ENCODE data around the gene CARNS1. TPM values are rescaled to one million over a fixed set of nuclear protein-coding genes. Genes with fewer than 3 reads are reported as not detected.

The CARNS1 gene
- total RNA-seq, 1 donor from 2014 or later: 0.62 TPM

DNA sequence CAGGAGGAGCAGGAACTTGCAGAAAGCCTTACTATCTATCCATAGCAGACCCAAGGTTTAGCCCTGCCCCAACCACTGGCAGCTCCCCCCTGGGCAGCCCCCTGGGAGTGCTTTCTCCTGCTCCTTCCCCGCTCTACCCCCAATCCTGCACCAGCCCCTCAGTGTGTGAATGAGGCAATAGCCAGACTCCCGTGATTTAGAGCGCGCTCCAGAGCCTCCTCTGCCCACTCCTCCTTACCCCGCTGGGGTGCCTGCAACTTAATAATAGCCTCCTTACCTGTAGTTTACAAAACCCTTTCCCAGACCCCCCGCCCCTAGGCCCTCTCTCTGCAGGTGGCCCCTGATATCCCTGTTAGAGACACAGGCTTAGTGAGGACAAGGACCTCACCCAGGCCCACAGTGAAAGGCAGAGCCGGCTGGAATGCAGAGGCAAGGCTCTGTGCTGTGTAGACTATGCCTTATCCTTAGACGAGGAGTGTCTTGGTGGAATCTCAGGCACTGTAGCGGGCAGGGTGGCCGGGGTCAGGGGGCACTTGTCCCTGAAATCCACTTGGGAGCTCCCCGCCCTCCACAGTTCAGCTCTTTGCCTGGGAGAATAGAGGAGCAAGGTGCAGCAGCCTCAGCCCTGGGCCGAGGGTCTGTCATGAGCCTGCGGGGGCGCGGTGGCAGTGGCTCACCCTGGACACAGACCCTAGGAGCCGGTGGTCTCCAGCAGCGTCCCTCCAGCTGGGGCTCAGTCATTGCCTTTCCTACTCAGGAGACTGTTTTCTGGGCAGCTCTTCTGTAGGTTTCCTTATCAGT lies 4.3 kb upstream of the CARNS1 start:
- no peak for DNase-seq (ENCODE audit: low spot score)
- Mint-ChIP-seq H3K4me1 (ENCODE audit: low read depth) (peaks cover 59% of the 10 kb centered on the region), H3K27me3 (ENCODE audit: insufficient read depth) (peaks cover 12% of the 10 kb centered on the region), H3K9me3 (no peaks in the 10 kb centered on the region), H3K4me3 (peak overlapping the region; percentile 84), H3K36me3 (ENCODE audit: low read depth) (peaks cover 26% of the 10 kb centered on the region), H3K27ac (peak overlapping the region; percentile 8)
- intact Hi-C loops (cut with micrococcal nuclease): no loop called here

- no peak for DNase-seq (ENCODE audit: low spot score)
- H3K36me3 Mint-ChIP-seq (ENCODE audit: low read depth): peaks cover 21% of the 10 kb centered on the region
- H3K4me3 Mint-ChIP-seq: peak overlapping the region; percentile 33
- H3K4me1 Mint-ChIP-seq (ENCODE audit: low read depth): peaks cover 59% of the 10 kb centered on the region
- no peak overlapping the region for H3K27ac Mint-ChIP-seq
- H3K27me3 Mint-ChIP-seq (ENCODE audit: insufficient read depth): peaks cover 18% of the 10 kb centered on the region
- no peaks in the 10 kb centered on the region for H3K9me3 Mint-ChIP-seq
- intact Hi-C loops (cut with micrococcal nuclease): no loop called here
These were observed 3.7 kb upstream of the CARNS1 start for GRCh38 chr11:67411785-67412152.

- Mint-ChIP-seq H3K9me3 (no peaks in the 10 kb centered on the region), H3K4me3 (no peak overlapping the region), H3K27ac (peak overlapping the region; percentile 29), H3K4me1 (ENCODE audit: low read depth) (peaks cover 52% of the 10 kb centered on the region), H3K36me3 (ENCODE audit: low read depth) (peaks cover 14% of the 10 kb centered on the region), H3K27me3 (ENCODE audit: insufficient read depth) (peaks cover 20% of the 10 kb centered on the region)
- DNase-seq (ENCODE audit: low spot score): no peak
- intact Hi-C loops (cut with micrococcal nuclease): no loop called here
These were observed 2.8 kb upstream of the CARNS1 start for GRCh38 chr11:67412495-67413179.

GRCh38 chr11:67413266-67413849 lies 2.1 kb upstream of the CARNS1 start:
- Mint-ChIP-seq H3K36me3 (ENCODE audit: low read depth) (peaks cover 11% of the 10 kb centered on the region), H3K4me3 (no peak overlapping the region), H3K27me3 (ENCODE audit: insufficient read depth) (peaks cover 20% of the 10 kb centered on the region), H3K27ac (peak overlapping the region; percentile 38), H3K9me3 (no peaks in the 10 kb centered on the region), H3K4me1 (ENCODE audit: low read depth) (peaks cover 45% of the 10 kb centered on the region)
- intact Hi-C loops (cut with micrococcal nuclease): no loop called here
- no peak for DNase-seq (ENCODE audit: low spot score)

DNA sequence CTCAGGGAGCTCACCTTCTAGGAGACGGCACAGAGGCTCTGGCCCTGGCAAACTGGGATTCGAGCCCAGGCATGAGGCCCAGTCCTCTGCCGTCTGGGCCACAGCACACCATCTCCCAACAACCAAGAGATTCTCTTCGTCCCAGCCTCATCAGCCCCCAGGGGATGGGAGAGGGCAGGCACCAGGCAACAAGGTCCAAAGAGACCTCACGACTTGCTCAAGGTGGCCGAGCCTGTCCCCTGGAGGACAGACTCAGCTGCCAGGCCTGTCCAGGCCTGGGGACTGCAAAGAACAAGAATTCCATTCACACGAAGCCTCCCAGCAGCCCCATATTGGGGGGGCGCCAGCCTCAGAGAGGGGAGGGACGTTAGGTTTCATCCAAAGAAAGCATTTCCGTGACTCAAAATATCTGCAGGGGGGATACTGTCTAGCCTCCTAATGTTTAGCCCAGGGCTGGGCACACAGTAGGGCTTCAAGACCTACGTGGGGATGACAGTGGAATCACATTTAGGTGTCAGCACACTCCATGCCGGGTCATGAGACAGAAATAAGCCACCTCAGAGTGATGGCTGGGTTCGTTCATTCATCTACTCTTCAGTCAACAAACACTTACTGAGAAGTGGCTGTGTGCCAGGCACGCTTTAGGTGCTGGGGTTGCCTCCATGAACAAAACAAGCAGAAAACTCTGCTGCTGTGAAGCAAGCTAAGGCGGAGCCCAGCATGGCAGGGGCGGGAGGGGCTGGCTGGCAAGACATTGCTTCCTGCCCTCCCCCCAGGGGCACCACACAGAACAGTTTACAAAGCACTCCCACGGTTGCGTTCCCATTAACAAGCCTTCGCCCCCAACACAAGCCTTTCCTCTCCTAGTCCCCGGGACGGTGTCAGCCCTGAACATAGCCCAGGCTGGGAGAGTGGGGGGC lies 1.2 kb downstream of the CARNS1 start:
- Mint-ChIP-seq H3K27me3 (ENCODE audit: insufficient read depth) (peaks cover 20% of the 10 kb centered on the region), H3K36me3 (ENCODE audit: low read depth) (peaks cover 3% of the 10 kb centered on the region), H3K4me1 (ENCODE audit: low read depth) (peaks cover 33% of the 10 kb centered on the region), H3K4me3 (no peak overlapping the region), H3K27ac (peak overlapping the region; percentile 15), H3K9me3 (no peaks in the 10 kb centered on the region)
- DNase-seq (ENCODE audit: low spot score): no peak
- intact Hi-C loops (cut with micrococcal nuclease): no loop called here

- Mint-ChIP-seq H3K9me3 (no peaks in the 10 kb centered on the region), H3K27ac (no peak overlapping the region), H3K36me3 (ENCODE audit: low read depth) (peaks cover 3% of the 10 kb centered on the region), H3K4me3 (no peak overlapping the region), H3K27me3 (ENCODE audit: insufficient read depth) (peaks cover 20% of the 10 kb centered on the region), H3K4me1 (ENCODE audit: low read depth) (peaks cover 26% of the 10 kb centered on the region)
- intact Hi-C loops (cut with micrococcal nuclease): no loop called here
- no peak for DNase-seq (ENCODE audit: low spot score)
These were observed 1.9 kb downstream of the CARNS1 start for GRCh38 chr11:67417425-67417824.

GRCh38 chr11:67418476-67419281 lies 3.2 kb downstream of the CARNS1 start:
- H3K27ac Mint-ChIP-seq: no peak overlapping the region

DNA sequence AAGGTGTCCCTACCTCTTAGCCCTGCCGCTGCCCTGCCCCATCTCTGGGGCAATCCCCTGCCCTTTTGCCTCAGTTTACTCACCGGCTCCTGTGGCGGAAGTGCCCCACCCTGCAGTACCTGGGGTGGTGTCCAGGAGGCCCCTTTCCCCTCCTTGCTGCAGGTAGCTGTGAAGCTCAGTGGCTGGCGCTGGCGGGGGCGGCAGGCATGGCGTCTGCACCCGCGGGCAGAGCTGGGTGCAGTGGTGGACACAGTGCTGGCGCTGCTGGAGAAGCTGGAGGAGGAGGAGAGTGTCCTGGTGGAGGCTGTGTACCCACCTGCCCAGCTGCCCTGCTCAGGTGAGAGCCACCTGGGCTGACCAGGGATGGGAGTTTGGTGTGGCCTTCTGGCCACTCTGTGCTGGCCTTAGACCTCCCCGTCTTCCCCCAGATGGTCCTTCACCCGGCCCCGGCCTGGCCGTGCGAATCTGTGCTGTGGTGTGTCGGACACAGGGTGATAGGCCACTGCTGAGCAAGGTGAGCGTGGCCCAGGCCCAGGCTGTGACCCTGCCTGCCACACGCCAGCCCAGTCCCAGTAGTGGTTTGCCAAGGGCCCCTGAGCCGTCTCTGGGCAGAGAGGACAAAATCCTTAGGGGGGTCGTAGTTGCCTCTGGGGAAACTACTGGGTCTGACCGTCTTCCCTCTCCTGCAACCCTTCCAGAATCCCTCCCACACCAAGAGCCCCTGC lies 4.0 kb downstream of the CARNS1 start:
- no peak for DNase-seq (ENCODE audit: low spot score)
- Mint-ChIP-seq H3K27me3 (ENCODE audit: insufficient read depth) (peaks cover 17% of the 10 kb centered on the region), H3K27ac (no peak overlapping the region), H3K4me3 (peak overlapping the region; percentile 37), H3K36me3 (ENCODE audit: low read depth) (no peaks in the 10 kb centered on the region), H3K9me3 (no peaks in the 10 kb centered on the region), H3K4me1 (ENCODE audit: low read depth) (peaks cover 22% of the 10 kb centered on the region)
- intact Hi-C loops (cut with micrococcal nuclease): loop anchor here (1.0 to 2.0 kb wide), 2 partner anchors 9 to 19 kb away; partner anchors contain the start of gene RPS6KB2

More at GRCh38 chr11:67418476-67419281, 3.2 kb downstream of the CARNS1 start:
- intact Hi-C loops (cut with micrococcal nuclease): no loop called here
- DNase-seq (ENCODE audit: low spot score): no peak
- Mint-ChIP-seq H3K36me3 (ENCODE audit: low read depth) (no peaks in the 10 kb centered on the region), H3K27me3 (ENCODE audit: insufficient read depth) (peaks cover 20% of the 10 kb centered on the region), H3K9me3 (no peaks in the 10 kb centered on the region), H3K4me1 (ENCODE audit: low read depth) (peaks cover 22% of the 10 kb centered on the region), H3K4me3 (peak overlapping the region; percentile 37)

GRCh38 chr11:67420147-67420645 lies 4.7 kb downstream of the CARNS1 start:
- DNase-seq (ENCODE audit: low spot score): no peak
- peak overlapping the region; percentile 75 for H3K4me3 Mint-ChIP-seq
- H3K27me3 Mint-ChIP-seq (ENCODE audit: insufficient read depth): peaks cover 11% of the 10 kb centered on the region
- no peaks in the 10 kb centered on the region for H3K36me3 Mint-ChIP-seq (ENCODE audit: low read depth)
- H3K27ac Mint-ChIP-seq: peak overlapping the region; percentile 48
- H3K9me3 Mint-ChIP-seq: no peaks in the 10 kb centered on the region
- intact Hi-C loops (cut with micrococcal nuclease): loop anchor here (1.0 to 2.0 kb wide), 2 partner anchors 8 to 19 kb away; partner anchors contain the start of gene RPS6KB2
- H3K4me1 Mint-ChIP-seq (ENCODE audit: low read depth): peaks cover 29% of the 10 kb centered on the region

- no peaks in the 10 kb centered on the region for H3K9me3 Mint-ChIP-seq
- H3K36me3 Mint-ChIP-seq (ENCODE audit: low read depth): no peaks in the 10 kb centered on the region
- peak; percentile 95 for DNase-seq (ENCODE audit: low spot score)
- peaks cover 11% of the 10 kb centered on the region for H3K27me3 Mint-ChIP-seq (ENCODE audit: insufficient read depth)
- peak overlapping the region; percentile 70 for H3K27ac Mint-ChIP-seq
- peak overlapping the region; percentile 72 for H3K4me3 Mint-ChIP-seq
- intact Hi-C loops (cut with micrococcal nuclease): loop anchor here (1.0 to 2.0 kb wide), 5 partner anchors 7 to 43 kb away; partner anchors contain the start of gene RPS6KB2
- peaks cover 30% of the 10 kb centered on the region for H3K4me1 Mint-ChIP-seq (ENCODE audit: low read depth)
These were observed 5.4 kb downstream of the CARNS1 start for GRCh38 chr11:67420646-67421429.

Data from activated T-helper 1 cell treated with anti-CD3 and anti-CD28 coated beads, Interleukin-12 subunit alpha, Interleukin-12 subunit beta, Interleukin-2, Interleukin-4 antibody, amounts not matched to agents 30 ng/mL and 10 ng/mL and 1 ng/mL, durations not matched to agents 14 hours and 24 hours and 36 hours (primary cell).